ENCODE measurements around the gene NF2. TPM values are rescaled to one million over a fixed set of nuclear protein-coding genes. Genes with fewer than 3 reads are reported as not detected.

The NF2 gene
- total and polyA plus RNA-seq, 2 of the 8 experiments (the other 6 are each of a cell fraction or from before 2014, with no cell fraction given), result 17.6 to 53.6 TPM

DNA sequence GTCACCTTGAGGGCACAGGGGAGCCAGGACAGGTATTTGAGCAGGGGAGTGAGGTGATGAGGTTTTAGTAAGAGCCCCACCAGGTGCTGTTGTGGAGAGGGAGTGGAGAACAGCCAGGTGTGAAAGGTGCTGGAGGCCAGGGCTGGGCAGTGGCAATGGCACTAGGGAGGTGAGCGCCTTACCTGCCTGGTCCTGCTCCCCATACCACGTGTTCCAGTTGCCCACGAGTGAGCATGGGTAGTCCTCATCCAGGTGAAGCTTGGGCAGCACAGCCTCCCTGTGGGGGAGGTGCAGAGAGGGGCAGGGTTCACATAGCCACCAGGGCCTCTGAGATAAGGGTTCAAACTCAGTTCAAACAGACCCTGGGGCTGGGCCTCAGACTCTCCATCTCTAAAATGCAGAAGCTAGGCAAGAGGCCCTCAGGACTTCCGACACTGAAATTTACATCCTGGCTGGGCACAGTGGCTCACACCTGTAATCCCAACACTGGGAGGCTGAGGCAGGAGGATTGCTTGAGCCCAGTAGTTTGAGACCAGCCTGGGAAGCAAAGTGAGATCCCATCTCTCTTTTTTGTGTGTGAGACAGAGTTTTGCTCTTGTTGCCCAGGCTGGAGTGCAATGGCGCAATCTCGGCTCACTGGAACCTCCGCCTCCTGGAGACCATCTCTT is 34.3 kb upstream of the NF2 start:
- Histone ChIP-seq H3K79me2 (ENCODE audit: control insufficient read depth in 1 of 2, insufficient read depth in 2 of 2, low read length in 2 of 2) (no peaks in the 10 kb centered on the region), H3K36me3 (ENCODE audit: control insufficient read depth in 2 of 4, insufficient read depth in 4 of 4, low read length in 3 of 4) (peaks cover 10 to 56% (median 33%) of the 10 kb centered on the region in 4 experiments)
- CTCF ChIA-PET (ENCODE audit: partially characterized antibody), result interaction anchor here (0.5 kb wide), 1 partner anchor 21 kb away, joined by 3 read pairs; no protein-coding TSS in a partner anchor
- TF ChIP-seq MAFK (IDR thresholded peaks at IDR 0.05; ENCODE audit: low read depth, low read length) (no peak), CBX8 (IDR thresholded peaks at IDR 0.05; ENCODE audit: borderline replicate concordance, low read depth, low read length) (no peak), SP2 (IDR thresholded peaks at IDR 0.05; ENCODE audit: low read length) (no peak), RBBP5 (IDR thresholded peaks at IDR 0.05; ENCODE audit: borderline replicate concordance, low read depth, low read length) (no peak), ZNF274 (IDR thresholded peaks at IDR 0.05; ENCODE audit: borderline replicate concordance, extremely low read depth, low read length) (no peak)

More for the DNA sequence above, 34.3 kb upstream of the NF2 start:
- Histone ChIP-seq H3K14ac (ENCODE audit: insufficient read length) (no peak overlapping the region), H4K8ac (ENCODE audit: extremely low read depth, insufficient read depth, low read length) (no peak overlapping the region), H3K18ac (ENCODE audit: extremely low read depth, low read length) (no peak overlapping the region), H3K23me2 (ENCODE audit: low read depth, low read length) (no peaks in the 10 kb centered on the region), H4K91ac (replicated peaks; ENCODE audit: insufficient read length, low read length) (no peak overlapping the region), H4K5ac (ENCODE audit: insufficient read length, low read depth, low read length) (no peak overlapping the region), H4K20me1 (replicated peaks in 1 of 2; ENCODE audit: control insufficient read depth in 1 of 2, insufficient read depth in 2 of 2, low read length in 2 of 2) (peaks cover 0 to 12% of the 10 kb centered on the region in 2 experiments), H3K4me1 (replicated peaks in 1 of 4; ENCODE audit: control insufficient read depth in 3 of 4, insufficient read depth in 4 of 4, low read length in 3 of 4) (no peaks in the 10 kb centered on the region), H2AFZ (ENCODE audit: low read length) (no peak overlapping the region), H2BK5ac (ENCODE audit: low read depth, low read length) (no peak overlapping the region), H2AK5ac (ENCODE audit: low read depth, low read length) (no peak overlapping the region), H3K4ac (replicated peaks; ENCODE audit: insufficient read length, low read depth, low read length) (no peak overlapping the region), H3K56ac (replicated peaks; ENCODE audit: insufficient read length, low read depth, low read length) (no peak overlapping the region), H3K9ac (replicated peaks in 1 of 4; ENCODE audit: extremely low read depth in 1 of 4, low read depth in 3 of 4, low read length in 3 of 4) (no peak overlapping the region), H3K9me3 (ENCODE audit: insufficient read depth in 2 of 2, low read depth in 1 of 2, low read length in 1 of 2) (no peaks in the 10 kb centered on the region), H2BK12ac (ENCODE audit: low read depth, low read length) (no peak overlapping the region), H2BK120ac (replicated peaks; ENCODE audit: low read depth, low read length) (no peak overlapping the region), H2BK15ac (ENCODE audit: low read length) (no peak overlapping the region), H3K23ac (ENCODE audit: insufficient read length) (no peak overlapping the region), H3K27me3 (replicated peaks in 1 of 4; ENCODE audit: control insufficient read depth in 3 of 4, extremely low read depth in 1 of 4, insufficient read depth in 3 of 4, low read length in 3 of 4) (no peaks in the 10 kb centered on the region), H3K79me1 (ENCODE audit: low read depth, low read length) (no peaks in the 10 kb centered on the region; the same call in 1 of the 2 replicates), H3K4me3 (ENCODE audit: extremely low read depth in 1 of 4, insufficient read depth in 2 of 4, low read depth in 3 of 4, low read length in 4 of 4) (no peak overlapping the region), H3K4me2 (ENCODE audit: insufficient read depth in 1 of 2, low read depth in 2 of 2, low read length in 2 of 2) (no peak overlapping the region), H2BK20ac (ENCODE audit: low read length) (no peak overlapping the region), H3K27ac (ENCODE audit: low read depth, low read length) (no peak overlapping the region)
- DNase-seq (ENCODE audit: low read depth in 1 of 2, low spot score in 2 of 2), result no peak
- POLR2A ChIA-PET (ENCODE audit: partially characterized antibody), result interaction anchor here (0.9 to 3.2 kb wide), 2 partner anchors 12 to 15 kb away, joined by 5 to 21 read pairs; partner anchors contain the start of gene THOC5
- no peak for FAIRE-seq
- WGBS, 2 experiments (ENCODE audit: extremely low coverage in 1 of 2, insufficient coverage in 1 of 2, insufficient read length in 1 of 2, insufficient replicate concordance in 2 of 2, low coverage in 1 of 2, low lambda C conversion rate in 2 of 2, missing lambda C conversion rate in 1 of 2), result 89% methylated on average over 7 of the region's 7 CpGs; no CpG with 5 or more reads in 1 of the 2 experiments
